Body of pancreas (tissue), 4 donors: ENCODE results near the gene LSAMP.

Experiments used
- POLR2A ChIP-seq, 3 donors: fragments of 450-650 bp; IDR thresholded peaks; one replicate each; pipeline ENCODE4 v1.6.1; 2016; ENCODE audit warnings: antibody characterized with exemption in 3 of 3, mild to moderate bottlenecking in 2 of 3
- TF ChIP-seq, protein P1 (sequence below), 7 experiments: fragments of 450-650 bp in 4 of 7; fragments of 200-600 bp in 3 of 7; sonication (generic) in 3 of 7; IDR thresholded peaks; one replicate each; pipeline ENCODE4 v1.5.1; 2016 to 2019; ENCODE audit warnings: antibody characterized with exemption in 7 of 7

DNA sequence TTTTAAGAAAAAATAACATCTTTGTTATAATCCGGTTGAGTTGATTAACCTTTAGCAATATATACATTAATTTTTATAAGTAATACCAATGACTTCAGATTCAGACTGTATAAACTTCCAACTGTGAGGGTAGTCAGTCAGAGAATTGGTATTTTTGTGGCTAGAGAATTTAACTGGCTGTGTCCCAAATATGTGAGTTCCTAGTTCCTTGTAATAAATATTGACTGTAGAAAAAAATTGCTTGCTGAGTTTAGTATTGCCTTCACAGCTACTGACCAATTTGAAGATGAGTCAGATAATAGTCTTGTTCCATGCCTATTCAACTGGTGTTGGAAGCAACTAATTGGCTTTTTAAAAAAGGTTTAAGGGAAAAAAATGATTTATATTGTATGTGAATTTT lies 611.2 kb downstream of the LSAMP start:
- TF ChIP-seq, protein P1, sequence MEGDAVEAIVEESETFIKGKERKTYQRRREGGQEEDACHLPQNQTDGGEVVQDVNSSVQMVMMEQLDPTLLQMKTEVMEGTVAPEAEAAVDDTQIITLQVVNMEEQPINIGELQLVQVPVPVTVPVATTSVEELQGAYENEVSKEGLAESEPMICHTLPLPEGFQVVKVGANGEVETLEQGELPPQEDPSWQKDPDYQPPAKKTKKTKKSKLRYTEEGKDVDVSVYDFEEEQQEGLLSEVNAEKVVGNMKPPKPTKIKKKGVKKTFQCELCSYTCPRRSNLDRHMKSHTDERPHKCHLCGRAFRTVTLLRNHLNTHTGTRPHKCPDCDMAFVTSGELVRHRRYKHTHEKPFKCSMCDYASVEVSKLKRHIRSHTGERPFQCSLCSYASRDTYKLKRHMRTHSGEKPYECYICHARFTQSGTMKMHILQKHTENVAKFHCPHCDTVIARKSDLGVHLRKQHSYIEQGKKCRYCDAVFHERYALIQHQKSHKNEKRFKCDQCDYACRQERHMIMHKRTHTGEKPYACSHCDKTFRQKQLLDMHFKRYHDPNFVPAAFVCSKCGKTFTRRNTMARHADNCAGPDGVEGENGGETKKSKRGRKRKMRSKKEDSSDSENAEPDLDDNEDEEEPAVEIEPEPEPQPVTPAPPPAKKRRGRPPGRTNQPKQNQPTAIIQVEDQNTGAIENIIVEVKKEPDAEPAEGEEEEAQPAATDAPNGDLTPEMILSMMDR (IDR thresholded peaks at IDR 0.05), result no peak
- no peak for TF ChIP-seq POLR2A (IDR thresholded peaks at IDR 0.05)
